GM18951 (cell line): ENCODE data around the gene FGD3.

ENCODE experiments used
- POLR2A ChIP-seq: IDR thresholded peaks from 4 replicates; pipeline ENCODE4 v1.6.1; 2011; ENCODE audit warnings: mild to moderate bottlenecking; ENCODE audit not compliant: insufficient read length, insufficient read depth; ENCODE audit errors: extremely low read depth
- in situ Hi-C: fragments of 300-500 bp; cut with MboI; formaldehyde crosslinking; loops from one replicate; pipeline ENCODE4 v1.12.0; 2022; ENCODE audit warnings: low sequenced_read_pairs, mixed read lengths, inconsistent platforms; ENCODE audit not compliant: unreplicated experiment

FGD3 gene

GRCh38 chr9:92974761-92975755 lies 27.7 kb downstream of the FGD3 start:
- in situ Hi-C loops = no loop called here
- TF ChIP-seq POLR2A = no peak

GRCh38 chr9:92976431-92976830 lies 29.1 kb downstream of the FGD3 start:
- in situ Hi-C loops = no loop called here

GRCh38 chr9:92977279-92977678 lies 30.0 kb downstream of the FGD3 start:
- no peak for TF ChIP-seq POLR2A

More at GRCh38 chr9:92976431-92976830, 29.1 kb downstream of the FGD3 start:
- no peak for TF ChIP-seq POLR2A

GRCh38 chr9:92978345-92978875 lies 31.1 kb downstream of the FGD3 start:
- in situ Hi-C loops = no loop called here
- TF ChIP-seq POLR2A = no peak

More at GRCh38 chr9:92977279-92977678, 30.0 kb downstream of the FGD3 start:
- in situ Hi-C loops = no loop called here

- in situ Hi-C loops = no loop called here
- TF ChIP-seq POLR2A = no peak
Measured at GRCh38 chr9:92979283-92980056, 32.1 kb downstream of the FGD3 start.

GRCh38 chr9:92980085-92980745 lies 32.9 kb downstream of the FGD3 start:
- in situ Hi-C loops = no loop called here
- TF ChIP-seq POLR2A = no peak

GRCh38 chr9:92982130-92982529 lies 34.8 kb downstream of the FGD3 start:
- no peak for TF ChIP-seq POLR2A
- in situ Hi-C loops = no loop called here

- no peak for TF ChIP-seq POLR2A
- in situ Hi-C loops = no loop called here
Measured at GRCh38 chr9:92983984-92984589, 36.8 kb downstream of the FGD3 start.

- no peak for TF ChIP-seq POLR2A
- in situ Hi-C loops = no loop called here
Measured at GRCh38 chr9:92984976-92985375, 37.7 kb downstream of the FGD3 start.

GRCh38 chr9:92986176-92987119 lies 39.1 kb downstream of the FGD3 start:
- TF ChIP-seq POLR2A = no peak
- in situ Hi-C loops = no loop called here

GRCh38 chr9:92988215-92988768 lies 41.0 kb downstream of the FGD3 start:
- no peak for TF ChIP-seq POLR2A
- in situ Hi-C loops = no loop called here
